Keratinocyte (primary cell): ENCODE results near the gene HNF4A. TPM values are rescaled to one million over a fixed set of nuclear protein-coding genes. Genes with fewer than 3 reads are reported as not detected.

Source experiments
- DNase-seq: peaks from one replicate; pipeline ENCODE4 v3.0.0-alpha.2; 2011; ENCODE audit warnings: low read depth, missing footprints, low spot score
- FAIRE-seq: peaks from 2 replicates; lab custom pipeline; 2011; peaks lifted over from hg19 to GRCh38; lab: Jason Lieb, UNC
- H2AFZ ChIP-seq: 2 replicates; pipeline ENCODE4 v1.6.0; 2012; ENCODE audit warnings: low read length, control low read depth, inconsistent platforms; ENCODE audit not compliant: control insufficient read depth
- H3K27ac ChIP-seq: 2 replicates; pipeline ENCODE4 v1.5.1; 2011; ENCODE audit warnings: low read length; ENCODE audit not compliant: control insufficient read depth, insufficient read depth
- H3K27me3 ChIP-seq: 3 replicates; pipeline ENCODE4 v1.6.0; 2011; ENCODE audit warnings: low read length; ENCODE audit not compliant: control insufficient read depth, insufficient read depth; ENCODE audit errors: extremely low read depth
- H3K36me3 ChIP-seq, 2 experiments: 2 replicates in 1 of 2; 3 replicates in 1 of 2; pipeline ENCODE4 v1.5.1; 2011; ENCODE audit warnings: low read length in 2 of 2, mild to moderate bottlenecking in 1 of 2; ENCODE audit not compliant: control insufficient read depth in 2 of 2, insufficient read depth in 2 of 2; ENCODE audit errors: extremely low read depth in 1 of 2
- H3K4me1 ChIP-seq: 3 replicates; pipeline ENCODE4 v1.5.1; 2011; ENCODE audit warnings: low read length; ENCODE audit not compliant: control insufficient read depth, insufficient read depth; ENCODE audit errors: extremely low read depth
- H3K4me2 ChIP-seq: 3 replicates; pipeline ENCODE4 v1.6.0; 2011; ENCODE audit warnings: low read depth, low read length; ENCODE audit not compliant: control insufficient read depth, insufficient read depth; ENCODE audit errors: extremely low read depth
- H3K4me3 ChIP-seq, 3 experiments: fragments of 200-600 bp in 1 of 3; sonication (generic) in 1 of 3; 2 replicates in 2 of 3; 3 replicates in 1 of 3; pipeline ENCODE4 v1.5.1; 2011 to 2016; ENCODE audit warnings: low read length in 3 of 3, mild to moderate bottlenecking in 3 of 3, control low read depth in 2 of 3, inconsistent platforms in 1 of 3, low read depth in 1 of 3, mixed read lengths in 1 of 3, mixed run types in 1 of 3, moderate library complexity in 1 of 3; ENCODE audit not compliant: control insufficient read depth in 2 of 3, insufficient read depth in 2 of 3; ENCODE audit errors: extremely low read depth in 1 of 3
- H3K79me2 ChIP-seq: 2 replicates; pipeline ENCODE4 v1.6.0; 2012; ENCODE audit warnings: low read length; ENCODE audit not compliant: control insufficient read depth, insufficient read depth
- H3K9ac ChIP-seq: 3 replicates; pipeline ENCODE4 v1.6.0; 2011; ENCODE audit warnings: low read length; ENCODE audit not compliant: control insufficient read depth, insufficient read depth; ENCODE audit errors: extremely low read depth
- H3K9me1 ChIP-seq: 3 replicates; pipeline ENCODE4 v1.6.0; 2011; ENCODE audit warnings: low read length; ENCODE audit not compliant: control insufficient read depth, insufficient read depth; ENCODE audit errors: extremely low read depth
- H3K9me3 ChIP-seq: 2 replicates; pipeline ENCODE4 v1.5.1; 2012; ENCODE audit warnings: low read depth, low read length; ENCODE audit not compliant: control insufficient read depth
- H4K20me1 ChIP-seq: 3 replicates; pipeline ENCODE4 v1.6.0; 2011; ENCODE audit warnings: low read length; ENCODE audit not compliant: control insufficient read depth, insufficient read depth; ENCODE audit errors: extremely low read depth
- EZH2 ChIP-seq: IDR thresholded peaks from one replicate; pipeline ENCODE4 v1.6.1; 2012; ENCODE audit warnings: inconsistent platforms, mild to moderate bottlenecking, low read length, moderate library complexity
- dilution Hi-C: fragments of 300-500 bp; cut with MboI; formaldehyde crosslinking; loops from one replicate; pipeline ENCODE4 v1.7.0; 2020; ENCODE audit warnings: low sequenced_read_pairs; ENCODE audit not compliant: extremely low pct_ligation_motif_present
- polyA plus RNA-seq, 5 experiments: library from polyadenylated mRNA; depleted of rRNA in 3 of 5; stranded (reverse) in 3 of 5; stranded (forward) in 1 of 5; unstranded in 1 of 5; fragments of >200 nt; gene quantifications; 1 replicate in 1 of 5; 2 replicates in 3 of 5; 3 replicates in 1 of 5; pipeline versions ENCODE4 v1.2.1 to v1.2.3, GENCODE V29; 2011 to 2012; ENCODE audit warnings: missing spikeins in 2 of 5, low read depth in 1 of 5, low replicate concordance in 1 of 5
- TF ChIP-seq, protein P1 (sequence below), 3 experiments: IDR thresholded peaks in 1 of 3; conservative IDR thresholded peaks in 1 of 3; optimal IDR thresholded peaks in 1 of 3; 2 replicates in 2 of 3; 3 replicates in 1 of 3; pipeline versions ENCODE3 to v1.5.1; 2011; ENCODE audit warnings: low read length in 3 of 3, mild to moderate bottlenecking in 3 of 3, moderate library complexity in 2 of 3, control low read depth in 1 of 3, inconsistent platforms in 1 of 3; ENCODE audit not compliant: insufficient read depth in 2 of 3; ENCODE audit errors: extremely low read depth in 1 of 3

Gene HNF4A
- polyA plus RNA-seq, 1 donor (not counting 4 experiments of a cell fraction or from before 2014, with no cell fraction given) = not detected

DNA sequence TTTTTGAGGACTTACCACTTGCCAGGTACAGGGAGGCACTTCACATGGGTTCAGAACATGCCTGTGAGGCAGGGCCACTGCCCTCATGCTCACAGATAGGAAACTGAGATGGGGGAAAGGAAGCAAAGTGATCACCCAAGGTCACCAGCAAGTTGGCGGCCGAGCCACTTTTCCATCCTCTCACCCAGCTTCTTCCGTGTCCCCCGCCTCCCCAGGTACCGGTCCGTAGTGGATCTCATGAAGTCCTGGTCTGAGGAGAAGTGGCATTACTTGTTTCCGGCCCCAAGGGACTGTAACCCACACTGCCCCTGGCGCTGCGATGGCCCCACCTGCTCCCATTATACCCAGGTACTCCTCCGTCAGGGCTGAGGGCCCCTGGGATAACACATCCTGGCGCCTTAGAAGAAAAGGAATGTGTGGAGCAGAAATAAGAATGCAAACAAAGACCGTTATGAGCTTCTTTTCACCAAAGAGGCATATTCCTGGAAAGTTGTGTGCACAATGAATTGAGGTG lies 12.3 kb upstream of the HNF4A start:
- no peak for FAIRE-seq

DNA sequence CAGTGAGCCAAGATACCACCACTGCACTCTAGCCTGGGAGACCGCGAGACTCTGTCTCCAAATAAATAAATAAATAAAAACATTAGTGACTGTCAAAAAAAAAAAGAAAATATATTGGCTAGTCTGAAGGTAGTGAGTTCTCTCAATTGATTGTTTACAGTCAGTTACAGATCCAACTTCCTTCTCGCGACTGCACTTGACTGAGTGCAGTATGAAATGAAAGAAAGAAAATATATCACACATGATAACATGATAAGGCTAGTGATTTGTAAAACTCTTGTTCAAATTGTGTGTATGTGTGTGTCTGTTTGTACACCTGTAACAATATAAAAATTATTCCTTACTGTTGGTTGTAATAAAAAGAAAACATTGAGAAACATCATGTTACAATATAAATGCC lies 10.8 kb upstream of the HNF4A start:
- Histone ChIP-seq H3K4me3 (no peak overlapping the region), H3K27ac (no peak overlapping the region), H3K4me1 (no peaks in the 10 kb centered on the region), H2AFZ (no peak overlapping the region), H4K20me1 (no peaks in the 10 kb centered on the region), H3K9me1 (no peaks in the 10 kb centered on the region), H3K36me3 (no peaks in the 10 kb centered on the region), H3K27me3 (no peaks in the 10 kb centered on the region), H3K4me2 (no peak overlapping the region), H3K79me2 (no peaks in the 10 kb centered on the region), H3K9me3 (no peaks in the 10 kb centered on the region), H3K9ac (no peak overlapping the region)
- TF ChIP-seq, protein P1, sequence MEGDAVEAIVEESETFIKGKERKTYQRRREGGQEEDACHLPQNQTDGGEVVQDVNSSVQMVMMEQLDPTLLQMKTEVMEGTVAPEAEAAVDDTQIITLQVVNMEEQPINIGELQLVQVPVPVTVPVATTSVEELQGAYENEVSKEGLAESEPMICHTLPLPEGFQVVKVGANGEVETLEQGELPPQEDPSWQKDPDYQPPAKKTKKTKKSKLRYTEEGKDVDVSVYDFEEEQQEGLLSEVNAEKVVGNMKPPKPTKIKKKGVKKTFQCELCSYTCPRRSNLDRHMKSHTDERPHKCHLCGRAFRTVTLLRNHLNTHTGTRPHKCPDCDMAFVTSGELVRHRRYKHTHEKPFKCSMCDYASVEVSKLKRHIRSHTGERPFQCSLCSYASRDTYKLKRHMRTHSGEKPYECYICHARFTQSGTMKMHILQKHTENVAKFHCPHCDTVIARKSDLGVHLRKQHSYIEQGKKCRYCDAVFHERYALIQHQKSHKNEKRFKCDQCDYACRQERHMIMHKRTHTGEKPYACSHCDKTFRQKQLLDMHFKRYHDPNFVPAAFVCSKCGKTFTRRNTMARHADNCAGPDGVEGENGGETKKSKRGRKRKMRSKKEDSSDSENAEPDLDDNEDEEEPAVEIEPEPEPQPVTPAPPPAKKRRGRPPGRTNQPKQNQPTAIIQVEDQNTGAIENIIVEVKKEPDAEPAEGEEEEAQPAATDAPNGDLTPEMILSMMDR (optimal IDR thresholded peaks at IDR 0.05 in 1 of 3, IDR thresholded peaks at IDR 0.05 in 1 of 3, conservative IDR thresholded peaks at IDR 0.05 in 1 of 3; ENCODE audit: extremely low read depth in 1 of 3, insufficient read depth in 2 of 3, low read length in 3 of 3) = no peak
- TF ChIP-seq EZH2 = no peak
- no peak for DNase-seq
- dilution Hi-C loops = no loop called here
- no peak for FAIRE-seq

More for the DNA sequence above, 12.3 kb upstream of the HNF4A start:
- no peak for DNase-seq
- no peak overlapping the region for H3K4me2 ChIP-seq
- no peaks in the 10 kb centered on the region for H3K36me3 ChIP-seq
- no peaks in the 10 kb centered on the region for H3K79me2 ChIP-seq
- H3K9ac ChIP-seq = no peak overlapping the region
- TF ChIP-seq, protein P1 (optimal IDR thresholded peaks at IDR 0.05 in 1 of 3, IDR thresholded peaks at IDR 0.05 in 1 of 3, conservative IDR thresholded peaks at IDR 0.05 in 1 of 3; ENCODE audit: extremely low read depth in 1 of 3, insufficient read depth in 2 of 3, low read length in 3 of 3) = no peak
- TF ChIP-seq EZH2 = no peak
- no peak overlapping the region for H3K4me3 ChIP-seq
- H2AFZ ChIP-seq = no peak overlapping the region
- H4K20me1 ChIP-seq = no peaks in the 10 kb centered on the region
- H3K9me1 ChIP-seq = no peaks in the 10 kb centered on the region
- no peaks in the 10 kb centered on the region for H3K9me3 ChIP-seq
- H3K27ac ChIP-seq = no peak overlapping the region
- no peaks in the 10 kb centered on the region for H3K4me1 ChIP-seq
- dilution Hi-C loops = no loop called here
- H3K27me3 ChIP-seq = no peaks in the 10 kb centered on the region
